HuH-7 (cell line): ENCODE measurements around the gene TMEM156.
"Not testable (repeated sequence)": the region's sequence is repeated elsewhere in the genome, so short reads cannot be mapped to it uniquely, and the experiment has no call there.

ENCODE experiments used
- DNase-seq: peaks from one replicate; pipeline ENCODE4 v3.0.0; 2011; ENCODE audit warnings: low spot score

The TMEM156 gene

DNA sequence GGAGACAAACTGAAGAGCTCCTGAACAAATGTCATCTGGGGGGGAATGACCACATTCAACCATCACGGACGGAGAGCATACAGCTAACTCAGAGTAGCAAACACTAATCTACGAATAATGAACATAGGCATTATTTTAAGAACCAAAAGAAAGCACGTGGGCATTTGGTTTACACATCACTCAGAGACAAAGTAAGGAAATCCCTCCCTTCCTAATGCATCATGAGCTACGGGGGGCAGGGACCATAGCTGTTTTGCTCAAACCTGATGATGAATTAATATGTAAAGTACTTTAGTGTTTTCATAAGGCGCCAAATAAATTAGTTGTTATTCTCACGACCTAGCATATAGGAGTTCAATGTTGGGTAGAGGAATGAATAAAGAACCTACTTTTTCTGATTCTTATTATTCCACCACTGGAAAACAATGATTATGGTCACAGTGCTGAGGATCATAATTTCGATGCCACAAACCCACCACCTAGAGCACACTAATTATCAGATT is 11.7 kb upstream of the TMEM156 start:
- DNase-seq: no peak

DNA sequence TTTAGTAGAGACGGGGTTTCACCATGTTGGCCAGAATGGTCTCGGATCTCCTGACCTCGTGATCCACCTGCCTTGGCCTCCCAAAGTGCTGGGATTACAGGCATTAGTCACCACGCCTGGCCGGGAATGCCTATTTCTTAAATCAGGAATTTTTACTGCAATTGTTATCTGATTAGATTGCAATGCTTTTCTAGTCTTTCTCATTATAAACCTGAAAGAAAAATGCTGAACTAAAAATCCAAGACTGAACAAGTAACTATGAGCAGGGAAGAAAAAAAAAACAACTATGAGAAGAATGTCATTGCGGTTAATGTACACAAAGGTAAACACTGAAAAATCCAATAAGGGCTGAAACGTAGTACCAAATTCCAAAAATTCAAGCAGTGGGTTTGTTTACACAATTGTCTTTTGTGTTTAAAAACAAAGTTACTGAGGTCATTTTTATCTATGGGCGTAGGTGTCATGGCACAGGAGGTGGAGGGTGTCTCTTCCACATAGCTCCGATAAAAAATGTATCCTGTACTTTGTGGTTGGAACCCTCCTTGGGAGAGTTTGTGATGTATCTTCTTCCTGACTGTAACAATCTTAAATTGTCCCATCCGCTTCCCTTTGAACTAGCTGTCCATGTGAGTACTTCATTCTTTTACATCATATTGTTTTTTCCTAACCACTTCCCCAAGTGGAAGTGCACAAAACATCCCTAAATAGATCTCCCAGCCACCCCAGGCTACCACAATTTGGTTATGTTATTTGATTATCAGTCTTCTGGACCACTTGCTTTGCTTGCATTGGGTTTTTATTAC is 11.1 kb upstream of the TMEM156 start:
- DNase-seq: no peak

DNA sequence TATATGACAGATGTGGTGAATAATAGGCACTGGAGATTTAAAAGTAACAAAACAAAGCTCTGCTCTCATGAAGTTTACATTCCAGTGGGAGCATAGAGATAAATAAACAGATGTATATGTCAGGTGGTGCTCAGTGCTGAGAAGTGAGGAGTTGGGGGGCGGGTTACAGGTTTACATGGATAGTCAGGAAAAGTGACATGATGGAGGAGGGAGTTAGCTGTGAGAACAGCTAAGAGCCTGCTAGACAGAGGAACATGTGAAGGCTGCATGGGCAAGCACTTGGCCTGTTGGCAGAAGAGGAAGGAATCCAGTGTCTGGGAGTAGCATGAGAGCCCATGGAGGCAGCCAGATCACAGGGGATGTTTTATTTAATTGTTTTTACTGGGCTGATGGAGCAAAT is 10.2 kb upstream of the TMEM156 start:
- no peak for DNase-seq

DNA sequence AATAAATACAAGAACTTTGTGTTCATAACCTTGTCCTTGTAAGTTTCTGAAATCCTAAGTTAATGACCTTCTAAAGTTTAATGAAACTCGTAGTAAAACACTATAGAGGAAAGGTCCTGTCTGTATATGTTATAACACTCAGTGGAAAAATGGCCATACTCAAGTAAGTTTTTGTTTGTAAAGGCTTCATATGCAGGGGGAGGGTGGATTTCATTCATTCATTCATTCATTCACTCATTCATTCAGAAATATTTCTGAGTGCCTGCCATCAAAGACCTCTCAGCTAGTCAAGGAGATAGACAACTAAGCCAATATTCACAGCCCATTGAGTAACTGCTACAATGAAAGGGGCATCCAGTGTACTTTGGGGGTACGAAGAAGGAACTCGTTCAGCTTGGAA is 6.9 kb upstream of the TMEM156 start:
- no peak for DNase-seq

DNA sequence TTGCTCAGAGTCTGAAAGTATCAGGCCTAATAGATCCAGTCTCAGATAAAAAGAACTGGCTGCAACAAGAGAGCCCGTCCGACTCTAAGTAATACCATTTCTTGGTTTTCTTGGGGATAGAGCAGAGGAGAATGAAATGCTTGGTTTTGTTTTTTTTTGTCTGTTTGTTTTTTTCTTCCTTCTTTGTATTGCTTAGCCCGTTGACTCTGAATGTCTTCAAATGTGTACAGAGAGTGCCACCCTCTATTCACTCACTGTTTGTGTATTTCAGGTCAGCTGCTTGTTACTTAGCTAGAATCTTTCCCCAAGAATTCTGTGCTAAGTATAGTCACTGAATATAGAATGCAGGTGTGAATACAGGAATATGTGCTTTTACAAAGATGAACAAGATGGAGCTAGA is 5.7 kb upstream of the TMEM156 start:
- DNase-seq: no peak

DNA sequence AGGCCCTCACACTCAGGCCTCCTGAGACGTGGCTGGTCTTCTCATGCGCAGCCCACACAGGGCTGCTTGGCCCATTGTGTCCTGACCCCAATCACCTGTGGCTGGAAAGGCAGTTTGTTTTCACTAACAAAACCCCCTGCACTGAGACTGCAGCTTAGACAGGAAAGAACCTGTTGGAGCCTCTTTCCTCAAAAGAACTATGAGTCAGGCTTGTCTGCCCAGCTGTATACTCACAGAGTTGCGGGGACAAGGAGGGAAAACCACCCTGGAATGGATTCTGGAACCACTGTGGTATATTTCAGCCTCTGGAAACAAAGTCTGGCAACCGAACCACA is 5.2 kb upstream of the TMEM156 start:
- DNase-seq: no peak

DNA sequence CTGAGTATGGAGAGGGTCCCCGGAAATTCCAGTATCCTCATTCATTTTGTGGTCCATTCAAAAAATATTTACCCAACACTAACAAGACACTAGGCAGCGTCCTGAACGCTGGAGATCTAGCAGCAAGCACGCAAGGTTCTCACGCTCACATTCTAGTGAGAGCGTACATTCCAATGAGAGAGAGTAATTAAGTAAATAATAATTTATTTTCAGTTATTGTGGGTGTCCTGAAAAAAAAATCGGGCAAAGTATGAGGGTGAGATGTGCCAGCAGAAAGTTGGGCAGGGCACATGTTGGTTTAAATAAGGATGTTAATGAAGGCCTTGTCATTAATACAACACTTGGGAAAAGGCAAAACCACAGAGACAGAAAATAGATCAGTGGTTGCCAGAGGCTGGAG is 4.0 kb upstream of the TMEM156 start:
- no peak for DNase-seq

DNA sequence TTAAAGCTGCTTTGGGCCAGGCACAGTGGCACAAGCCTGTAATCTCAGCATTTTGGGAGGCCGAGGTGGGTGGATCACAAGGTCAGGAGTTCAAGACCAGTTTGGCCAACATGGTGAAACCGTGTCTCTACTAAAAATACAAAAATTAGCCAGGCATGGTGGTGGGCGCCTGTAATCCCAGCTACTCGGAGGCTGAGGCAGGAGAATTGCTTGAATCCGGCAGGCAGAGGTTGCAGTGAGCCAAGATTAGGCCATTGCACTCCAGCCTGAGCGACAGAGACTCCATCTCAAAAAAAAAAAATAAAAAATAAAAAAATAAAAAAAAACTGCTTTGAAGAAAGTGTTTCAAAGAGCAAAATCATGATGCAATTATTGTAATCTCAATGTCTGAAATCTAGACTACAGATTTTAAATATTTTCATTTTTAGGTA is 604 bp downstream of the TMEM156 start:
- not testable (repeated sequence) for DNase-seq

DNA sequence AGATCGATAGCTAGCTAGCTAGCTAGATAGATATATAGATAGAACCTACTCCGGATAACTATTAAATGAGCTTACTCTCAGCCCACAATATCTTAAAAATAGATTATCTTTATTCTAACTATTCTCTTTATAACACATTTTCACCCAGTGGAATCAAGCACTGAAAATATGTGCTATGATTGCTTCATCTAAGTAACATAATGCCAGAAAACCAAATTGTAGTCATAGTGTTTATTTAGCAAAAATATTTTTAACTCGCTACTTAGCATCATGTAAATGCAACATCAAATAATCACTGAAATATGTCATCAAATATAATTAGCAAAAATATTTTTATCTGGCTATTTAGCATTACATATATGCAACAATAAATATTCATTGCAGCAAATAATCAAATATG is 1.5 kb downstream of the TMEM156 start:
- DNase-seq: no peak

DNA sequence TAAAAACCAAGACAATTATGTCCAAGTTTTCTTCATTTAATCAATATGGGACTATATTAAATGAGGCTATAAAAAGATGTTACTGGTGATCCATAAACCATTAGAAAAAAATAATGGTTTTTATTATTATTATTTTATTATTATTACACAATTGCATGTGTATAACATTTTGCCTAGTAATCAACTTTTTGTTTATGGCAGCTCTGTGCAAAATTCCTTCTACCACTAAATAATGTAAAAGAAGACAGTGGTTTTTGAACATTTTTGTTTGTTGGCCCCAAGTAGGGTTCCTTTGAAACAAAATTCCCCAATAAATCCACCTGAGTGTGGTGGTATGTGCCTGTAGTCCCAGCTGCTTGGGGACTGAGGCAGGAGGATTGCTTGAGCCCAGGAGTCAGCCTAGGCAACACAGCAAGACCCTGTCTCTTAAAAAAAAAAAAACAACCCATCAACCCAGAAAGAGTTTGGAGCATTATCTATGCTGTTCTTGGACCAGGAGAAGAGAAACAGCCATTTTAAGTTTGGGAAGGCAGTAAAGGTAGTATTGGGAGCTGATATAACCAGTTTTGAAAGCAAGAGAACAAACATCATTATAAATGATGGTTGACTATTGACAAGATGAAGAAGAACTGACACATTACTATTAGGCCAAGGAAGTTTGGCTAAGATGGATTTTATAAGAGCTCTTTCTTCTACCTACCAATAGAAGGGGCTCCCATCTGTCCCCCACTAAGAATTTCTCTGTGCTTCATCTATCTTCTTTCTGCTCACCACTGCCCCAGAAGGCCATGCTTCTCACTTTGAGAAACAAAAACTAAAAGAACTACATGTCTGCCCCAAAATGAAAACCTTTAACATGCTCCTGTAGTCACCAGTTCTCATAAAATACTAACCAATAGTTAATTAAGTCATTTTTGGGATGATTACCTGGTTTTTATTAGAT is 2.2 kb downstream of the TMEM156 start:
- no peak for DNase-seq

DNA sequence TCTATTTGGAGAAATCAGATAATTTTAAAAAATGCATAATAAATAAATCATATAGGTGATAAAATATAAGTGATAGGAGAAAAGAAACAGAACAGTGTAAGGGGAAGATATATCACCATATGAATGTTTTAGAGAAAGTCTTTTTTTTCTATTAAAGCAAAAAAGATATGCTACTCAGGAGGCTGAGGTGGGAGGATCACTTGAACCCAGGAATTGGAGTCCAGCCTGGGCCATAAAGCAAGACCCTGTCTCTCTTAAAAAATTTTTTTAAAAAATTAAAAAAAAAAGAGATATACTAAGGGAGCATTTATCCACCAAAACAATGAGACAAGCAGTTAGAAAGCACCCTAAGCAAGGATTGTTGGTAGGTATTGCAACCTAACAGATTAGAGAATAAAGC is 6.1 kb downstream of the TMEM156 start:
- no peak for DNase-seq

DNA sequence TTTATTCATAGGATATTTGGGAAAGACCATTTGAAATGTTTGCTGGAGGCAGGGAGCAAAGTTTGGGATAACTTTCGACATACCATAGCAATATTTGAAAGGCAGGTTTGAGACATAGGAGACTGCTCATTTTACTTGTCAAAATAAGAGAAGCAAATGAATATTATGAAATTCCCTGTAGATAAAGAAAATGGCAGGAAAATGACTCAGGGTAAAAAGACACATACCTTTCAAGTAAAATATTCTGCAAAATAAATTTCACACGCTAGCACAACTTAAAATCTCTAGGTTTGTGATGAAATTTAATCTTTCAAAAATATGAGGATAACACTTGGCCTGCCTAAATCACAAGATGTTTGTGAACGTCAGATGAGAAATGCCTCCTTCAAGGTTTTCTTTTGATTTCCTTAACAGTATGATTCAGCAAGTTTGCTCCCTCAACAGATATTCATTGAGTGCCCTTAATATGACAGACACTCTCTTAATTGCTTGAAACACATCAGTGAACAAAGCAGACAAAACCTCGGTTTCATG is 6.6 kb downstream of the TMEM156 start:
- DNase-seq: no peak

DNA sequence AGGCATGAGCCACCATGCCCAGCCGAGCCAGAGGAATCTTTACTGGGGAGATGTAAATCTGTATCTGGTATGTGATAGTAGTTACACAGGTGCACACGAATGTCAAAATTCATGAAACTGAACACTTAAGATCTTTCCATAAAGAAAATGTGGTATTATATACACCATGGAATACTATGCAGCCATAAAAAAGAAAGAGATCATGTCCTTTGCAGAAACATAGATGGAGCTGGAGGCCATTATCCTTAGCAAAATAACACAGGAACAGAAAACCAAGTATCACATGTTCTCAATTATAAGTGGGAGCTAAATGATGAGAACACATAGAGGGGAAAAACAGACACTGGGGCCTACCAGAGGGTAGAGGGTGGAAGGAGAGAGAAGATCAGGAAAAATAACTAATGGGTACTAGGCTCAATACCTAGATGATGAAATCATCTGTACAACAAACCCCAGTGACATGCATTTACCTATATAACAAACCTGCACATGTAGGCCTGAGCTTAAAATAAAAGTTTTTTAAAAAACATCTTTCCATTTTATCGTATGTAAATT is 7.8 kb downstream of the TMEM156 start:
- no peak for DNase-seq

DNA sequence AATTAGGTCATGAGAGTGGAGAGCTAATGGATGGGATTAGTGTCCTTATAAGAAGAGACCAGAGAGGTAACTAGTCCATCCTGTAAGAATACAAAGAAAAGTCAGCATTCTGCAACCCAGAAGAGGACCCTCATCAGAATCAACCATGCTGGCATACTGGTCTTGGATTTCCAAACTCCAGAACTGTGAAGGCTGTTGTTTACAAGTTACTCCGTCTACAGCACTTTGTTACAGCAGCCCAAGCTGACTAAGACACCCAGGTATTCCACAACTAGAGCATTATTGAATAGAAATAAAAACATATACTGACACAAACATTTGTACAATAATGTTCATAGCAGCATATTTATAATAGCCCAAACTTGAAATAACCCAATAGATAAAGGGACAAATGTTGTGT is 9.2 kb downstream of the TMEM156 start:
- DNase-seq: no peak

DNA sequence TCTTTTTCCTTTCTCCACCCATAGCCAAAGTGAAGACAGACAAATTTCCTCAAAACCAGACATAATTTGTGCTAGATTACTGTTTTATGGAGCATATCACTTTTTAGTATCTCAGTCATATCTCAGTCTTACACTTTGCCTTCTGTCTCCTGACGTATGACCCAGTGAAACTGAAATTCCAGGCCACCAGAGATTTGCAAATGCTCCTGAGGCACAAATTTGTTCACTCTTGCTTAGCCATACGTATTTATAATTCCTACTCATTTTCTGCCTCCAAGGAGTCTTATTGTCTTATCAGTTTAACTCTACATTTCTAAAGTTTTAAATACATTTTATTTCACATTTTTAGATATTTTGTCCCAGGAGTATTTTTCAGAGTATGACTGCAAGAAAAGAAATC is 10.0 kb downstream of the TMEM156 start:
- DNase-seq: no peak

DNA sequence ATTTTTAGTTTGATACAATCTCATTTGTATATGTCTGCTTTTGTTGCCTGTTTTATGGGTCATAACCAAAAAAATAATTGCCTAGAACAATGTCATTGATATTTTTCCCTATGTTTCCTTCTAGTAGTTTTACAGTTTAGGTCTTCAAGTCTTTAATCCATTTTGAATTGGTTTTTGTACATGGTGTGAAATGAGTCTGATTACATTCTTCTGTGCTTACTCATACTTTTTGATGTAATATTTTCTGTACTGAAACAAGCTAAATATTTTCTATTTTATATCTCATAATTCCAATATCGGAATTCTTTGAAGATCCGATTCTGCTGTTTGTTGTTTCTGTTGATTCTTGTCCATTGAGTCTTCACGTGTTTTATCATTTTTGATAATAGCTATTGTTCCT is 10.6 kb downstream of the TMEM156 start:
- no peak for DNase-seq

DNA sequence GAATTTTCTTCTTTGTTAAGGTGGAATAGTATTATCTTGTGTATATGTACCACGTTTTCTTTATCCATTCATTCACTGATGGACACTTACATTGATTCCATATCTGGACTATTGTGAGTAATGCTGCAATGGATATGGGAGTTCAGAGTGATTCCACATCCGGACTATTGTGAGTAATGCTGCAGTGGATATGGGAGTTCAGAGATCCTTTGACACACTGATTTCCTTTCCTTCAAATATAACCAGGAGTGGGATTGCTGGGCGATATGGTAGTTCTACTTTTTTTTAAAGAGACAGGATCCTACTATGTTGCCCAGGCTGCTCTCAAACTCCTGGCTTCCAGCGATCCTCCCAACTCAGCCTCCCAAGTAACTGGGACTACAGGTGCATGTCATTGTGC is 12.1 kb downstream of the TMEM156 start:
- no peak for DNase-seq

DNA sequence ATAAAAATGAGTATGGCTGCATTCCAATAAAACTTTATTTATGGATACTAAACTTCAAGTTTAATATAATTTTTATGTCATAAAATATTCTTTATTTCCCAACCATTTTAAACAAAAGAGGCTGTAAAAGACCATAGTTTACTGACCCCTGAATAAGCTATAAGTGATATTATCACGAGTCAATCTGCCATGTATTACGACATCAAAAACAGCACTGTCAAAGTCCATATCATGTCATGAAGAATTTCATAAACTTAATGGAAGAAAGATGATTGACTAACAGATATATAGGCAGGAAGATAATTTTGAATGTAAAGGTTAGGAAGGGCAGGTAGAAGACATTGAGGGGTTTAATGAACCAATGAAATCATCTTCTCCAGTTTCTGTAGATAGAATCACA is 18.2 kb downstream of the TMEM156 start:
- DNase-seq: no peak

DNA sequence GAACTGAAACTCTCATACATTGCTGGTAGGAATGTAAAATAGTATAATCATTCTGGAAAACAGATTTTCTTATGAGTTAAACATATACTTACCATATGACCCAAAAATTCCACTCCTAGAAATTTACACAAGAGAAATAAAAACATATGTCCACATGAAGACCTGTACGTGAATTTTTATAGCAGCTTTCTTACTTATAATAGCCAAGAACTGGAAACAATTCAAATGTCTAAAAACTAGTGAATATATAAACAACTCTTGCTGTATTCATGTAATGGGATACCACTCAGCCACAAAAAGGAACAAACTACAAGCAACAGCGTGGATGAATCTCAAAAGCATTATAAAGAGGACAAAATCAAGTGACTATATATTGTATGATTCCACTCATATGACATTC is 27.5 kb downstream of the TMEM156 start:
- DNase-seq: no peak

DNA sequence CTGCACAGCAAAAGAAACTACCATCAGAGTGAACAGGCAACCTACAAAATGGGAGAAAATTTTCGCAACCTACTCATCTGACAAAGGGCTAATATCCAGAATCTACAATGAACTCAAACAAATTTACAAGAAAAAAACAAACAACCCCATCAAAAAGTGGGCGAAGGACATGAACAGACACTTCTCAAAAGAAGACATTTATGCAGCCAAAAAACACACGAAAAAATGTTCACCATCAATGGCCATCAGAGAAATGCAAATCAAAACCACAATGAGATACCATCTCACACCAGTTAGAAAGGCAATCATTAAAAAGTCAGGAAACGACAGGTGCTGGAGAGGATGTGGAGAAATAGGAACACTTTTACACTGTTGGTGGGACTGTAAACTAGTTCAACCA is 30.2 kb downstream of the TMEM156 start:
- not testable (repeated sequence) for DNase-seq

DNA sequence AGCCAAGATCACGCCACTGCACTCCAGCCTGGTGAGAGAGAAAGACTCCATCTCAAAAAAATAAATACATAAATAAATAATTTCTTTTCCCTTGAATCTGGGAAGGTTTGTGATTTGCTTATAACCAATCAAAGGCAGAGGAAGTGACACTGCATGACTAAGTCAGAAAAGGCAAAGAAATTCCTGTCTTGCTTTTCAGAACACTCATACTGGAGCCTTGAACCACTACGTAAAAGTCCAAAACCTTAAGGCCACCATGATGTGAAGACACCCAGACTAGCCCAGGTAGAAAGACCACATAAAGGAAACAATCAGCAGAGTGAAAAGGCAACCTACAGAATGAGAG is 36.6 kb downstream of the TMEM156 start:
- DNase-seq: no peak

DNA sequence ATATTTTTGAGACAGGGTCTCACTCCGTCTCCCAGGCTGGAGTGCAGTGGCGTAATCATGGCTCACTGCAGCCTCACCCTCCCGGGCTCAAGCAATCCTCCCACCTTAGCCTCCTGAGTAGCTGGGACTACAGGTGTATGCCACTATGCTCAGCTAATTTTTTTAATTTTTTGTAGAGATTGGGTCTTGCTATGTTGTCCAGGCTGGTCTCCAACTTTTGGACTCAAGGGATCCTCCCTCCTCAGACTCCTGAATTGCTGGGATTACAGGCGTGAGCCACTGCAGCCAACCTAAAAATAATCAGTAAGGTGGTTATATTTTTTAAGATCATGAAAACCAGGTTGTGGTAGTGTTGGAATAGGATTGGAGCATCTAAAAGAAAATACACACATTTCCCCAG is 38.1 kb downstream of the TMEM156 start:
- no peak for DNase-seq

DNA sequence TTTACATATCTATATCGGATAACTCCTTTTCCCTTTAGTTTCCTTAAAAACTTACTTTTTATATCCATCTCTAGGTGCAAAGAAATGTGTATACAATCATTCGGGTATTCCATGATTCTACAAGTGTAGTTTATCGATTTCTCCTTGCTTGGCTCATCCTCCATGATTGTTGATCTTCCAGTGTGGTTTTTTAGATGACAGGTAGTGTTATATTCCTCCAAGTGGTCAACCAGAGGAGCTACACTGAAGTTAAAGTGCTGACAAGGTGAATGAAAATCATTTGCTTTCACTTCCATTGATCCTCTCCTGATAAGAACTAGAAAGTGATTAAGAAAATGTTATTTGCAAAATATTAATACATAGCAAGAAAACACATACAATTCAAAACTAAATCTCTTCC is 38.5 kb downstream of the TMEM156 start:
- DNase-seq: peak; percentile 45
